Stimulated activated effector memory CD8-positive, alpha-beta T cell treated with anti-CD3 and anti-CD28 coated beads, Interleukin-12 subunit alpha, Interleukin-12 subunit beta, amount 100 ng/mL, for 72 hours (primary cell): ENCODE measurements around the gene CNTNAP4.

Source experiments
- ATAC-seq: fragments of 150-1000 bp; cut with Tn5 transposase; 2 replicates; pipeline ENCODE4 v1.10.0; 2021
- DNase-seq, 2 donors: peaks; one replicate each; pipeline ENCODE4 v3.0.0; 2021 to 2022; ENCODE audit warnings: low spot score in 2 of 2
- H3K27ac Mint-ChIP-seq: one replicate; pipeline ENCODE4 v1.8.0; 2022; ENCODE audit warnings: mild to moderate bottlenecking, mixed read lengths
- H3K36me3 Mint-ChIP-seq: one replicate; pipeline ENCODE4 v1.8.0; 2022; ENCODE audit warnings: mild to moderate bottlenecking, mixed read lengths
- H3K4me1 Mint-ChIP-seq: one replicate; pipeline ENCODE4 v1.8.0; 2022; ENCODE audit warnings: mixed read lengths
- H3K4me3 Mint-ChIP-seq: one replicate; pipeline ENCODE4 v1.8.0; 2022; ENCODE audit warnings: mild to moderate bottlenecking, mixed read lengths
- H3K9me3 Mint-ChIP-seq: one replicate; pipeline ENCODE4 v1.8.0; 2022; ENCODE audit warnings: mixed read lengths

CNTNAP4 gene

DNA sequence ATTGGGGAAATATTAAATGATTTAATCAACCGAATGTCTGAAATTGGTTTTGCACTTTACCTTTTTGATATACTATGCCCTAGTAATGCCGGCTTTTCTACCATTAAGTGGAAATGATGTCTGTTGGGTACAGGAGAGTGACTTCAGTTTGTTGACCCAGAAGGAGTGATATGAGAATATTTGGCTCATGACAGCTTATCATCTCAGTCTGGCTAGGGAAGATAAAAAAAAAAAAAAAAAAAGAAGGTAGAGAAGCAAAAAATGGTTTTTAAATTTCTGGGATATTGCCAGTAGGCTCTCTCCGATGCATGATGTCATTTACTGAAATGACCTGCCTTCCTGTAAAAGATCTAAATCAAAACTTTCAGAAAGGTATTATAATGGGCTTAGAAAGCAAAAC lies 69.0 kb downstream of the CNTNAP4 start:
- ATAC-seq: no peak
- no peaks in the 10 kb centered on the region for H3K36me3 Mint-ChIP-seq
- peaks cover 5% of the 10 kb centered on the region for H3K9me3 Mint-ChIP-seq
- DNase-seq: no peak
- H3K4me1 Mint-ChIP-seq: no peaks in the 10 kb centered on the region
- no peak overlapping the region for H3K27ac Mint-ChIP-seq
- H3K4me3 Mint-ChIP-seq: no peak overlapping the region

DNA sequence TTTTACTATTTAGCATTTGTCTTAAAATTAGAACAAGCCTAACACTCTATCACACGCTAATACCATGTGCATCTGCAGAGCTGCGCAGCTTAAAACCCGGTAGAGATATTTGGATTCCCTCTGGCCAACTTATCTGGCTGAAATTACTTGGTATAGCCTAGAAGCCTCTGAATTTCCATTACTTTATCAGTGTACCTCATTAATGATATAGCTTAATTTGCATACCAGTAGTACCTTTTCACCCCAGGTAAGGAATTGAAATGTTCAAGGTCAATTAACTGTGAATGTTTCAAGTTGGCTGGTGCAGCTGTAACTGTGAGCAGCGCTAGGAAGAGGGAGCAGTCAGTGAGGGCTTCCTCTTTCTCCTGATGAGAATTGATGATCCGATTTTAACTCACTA lies 74.2 kb downstream of the CNTNAP4 start:
- H3K27ac Mint-ChIP-seq: no peak overlapping the region
- H3K36me3 Mint-ChIP-seq: no peaks in the 10 kb centered on the region
- no peak overlapping the region for H3K4me3 Mint-ChIP-seq
- no peaks in the 10 kb centered on the region for H3K4me1 Mint-ChIP-seq
- no peak for ATAC-seq
- peaks cover 6% of the 10 kb centered on the region for H3K9me3 Mint-ChIP-seq
- no peak for DNase-seq

DNA sequence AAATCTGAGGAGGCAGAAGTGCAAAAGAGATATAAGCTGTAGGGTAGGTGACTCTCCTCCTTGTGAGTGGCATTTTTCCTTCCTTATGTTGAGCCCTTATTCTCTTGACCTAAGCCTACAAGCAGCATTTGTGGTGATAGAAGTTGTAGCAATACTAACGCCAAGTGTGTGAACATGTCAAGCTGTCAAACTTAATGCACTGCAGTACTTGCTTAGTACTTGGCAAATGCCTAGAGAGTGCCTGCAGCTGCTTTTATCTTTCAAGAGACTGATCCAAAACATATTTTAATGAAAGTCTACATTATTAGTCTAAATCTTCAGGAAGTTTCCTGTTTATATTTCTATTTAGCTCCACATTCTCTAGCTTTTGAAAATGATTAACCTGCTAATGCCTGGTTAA lies 83.2 kb downstream of the CNTNAP4 start:
- H3K27ac Mint-ChIP-seq: no peak overlapping the region
- no peaks in the 10 kb centered on the region for H3K4me1 Mint-ChIP-seq
- no peaks in the 10 kb centered on the region for H3K36me3 Mint-ChIP-seq
- H3K4me3 Mint-ChIP-seq: no peak overlapping the region
- H3K9me3 Mint-ChIP-seq: peaks cover 8% of the 10 kb centered on the region
- DNase-seq (no peak), ATAC-seq (no peak)

DNA sequence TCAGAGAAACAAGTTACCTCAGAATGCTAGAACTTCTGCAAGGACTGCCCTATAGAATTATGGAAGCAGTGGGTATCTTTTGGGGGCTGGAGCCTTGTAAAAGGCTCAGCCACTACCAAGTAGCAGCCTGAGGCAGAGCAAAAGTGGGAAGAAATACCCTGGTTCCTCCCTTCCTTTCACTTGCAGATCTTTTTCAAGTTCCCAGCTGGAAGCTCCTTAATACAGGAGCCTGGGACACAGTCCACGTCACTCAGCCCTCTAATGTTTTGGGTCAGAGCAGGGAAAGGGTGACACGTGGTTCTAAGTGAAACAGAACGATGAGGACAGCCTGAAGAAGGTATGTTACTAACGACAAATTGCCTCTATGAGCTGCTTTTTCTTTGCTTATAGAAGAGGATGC lies 93.1 kb downstream of the CNTNAP4 start:
- Mint-ChIP-seq H3K4me1 (no peaks in the 10 kb centered on the region), H3K27ac (no peak overlapping the region), H3K9me3 (peaks cover 11% of the 10 kb centered on the region), H3K4me3 (no peak overlapping the region), H3K36me3 (no peaks in the 10 kb centered on the region)
- DNase-seq (no peak), ATAC-seq (no peak)

DNA sequence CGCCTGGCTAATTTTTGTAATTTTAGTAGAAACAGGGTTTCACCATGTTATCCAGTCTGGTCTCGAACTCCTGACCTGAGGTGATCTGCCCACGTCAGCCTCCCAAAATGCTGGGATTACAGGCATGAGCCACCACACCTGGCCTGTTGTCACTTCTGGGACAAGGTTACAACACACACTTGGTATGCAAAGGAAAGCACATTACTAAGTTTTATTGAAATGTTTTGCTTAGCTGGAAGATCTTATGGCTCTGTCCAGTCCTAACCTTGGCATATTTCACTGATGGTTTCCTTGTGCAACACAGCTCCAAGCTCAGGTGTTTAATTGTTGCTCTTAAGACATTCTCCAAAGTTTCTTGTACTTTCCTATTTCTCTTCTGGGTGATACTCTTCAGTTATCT lies 94.2 kb downstream of the CNTNAP4 start:
- DNase-seq (no peak), ATAC-seq (no peak)
- H3K9me3 Mint-ChIP-seq: peaks cover 14% of the 10 kb centered on the region
- H3K4me1 Mint-ChIP-seq: no peaks in the 10 kb centered on the region
- H3K27ac Mint-ChIP-seq: no peak overlapping the region
- H3K4me3 Mint-ChIP-seq: no peak overlapping the region
- no peaks in the 10 kb centered on the region for H3K36me3 Mint-ChIP-seq

DNA sequence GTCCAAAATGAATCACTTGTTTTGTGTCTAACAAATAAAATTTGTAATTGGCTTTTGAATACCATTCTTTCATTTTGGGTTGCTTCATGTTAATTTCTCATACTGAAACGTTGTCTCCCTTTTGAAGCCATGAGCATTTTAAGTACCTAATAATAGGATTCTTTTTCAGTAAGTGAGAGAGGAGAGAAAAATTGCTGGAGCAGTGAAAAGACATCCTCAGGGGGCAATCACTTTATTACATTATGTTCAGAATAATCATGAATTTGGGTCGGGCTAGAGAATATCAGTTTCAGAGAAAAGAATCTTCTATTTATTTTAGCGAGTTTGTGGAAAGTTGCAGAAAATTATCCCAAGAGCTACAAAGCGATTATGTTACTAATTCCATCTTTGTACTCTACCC lies 96.8 kb downstream of the CNTNAP4 start:
- Mint-ChIP-seq H3K9me3 (peaks cover 21% of the 10 kb centered on the region), H3K4me1 (no peaks in the 10 kb centered on the region), H3K36me3 (no peaks in the 10 kb centered on the region), H3K27ac (no peak overlapping the region), H3K4me3 (no peak overlapping the region)
- ATAC-seq: no peak
- no peak for DNase-seq

DNA sequence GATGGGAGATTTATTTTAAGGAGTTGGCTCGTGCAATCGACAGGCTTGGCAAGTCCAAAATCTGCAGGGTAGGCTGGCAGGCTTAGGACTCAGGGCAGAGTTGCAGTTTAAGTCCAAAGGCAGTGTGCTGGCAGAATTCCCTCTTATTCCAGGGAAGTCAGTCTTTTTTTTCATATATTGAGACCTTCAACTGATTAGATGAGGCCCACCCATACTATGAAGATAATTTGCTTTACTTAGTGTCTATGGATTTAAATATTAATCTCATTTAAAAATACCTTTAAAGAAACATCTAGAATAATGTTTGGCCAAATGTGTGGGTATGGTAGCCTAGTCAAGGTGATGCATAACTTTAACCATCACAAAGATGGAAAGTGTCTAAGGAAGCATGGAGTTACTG lies 99.8 kb downstream of the CNTNAP4 start:
- H3K36me3 Mint-ChIP-seq: no peaks in the 10 kb centered on the region
- peaks cover 22% of the 10 kb centered on the region for H3K9me3 Mint-ChIP-seq
- no peak overlapping the region for H3K4me3 Mint-ChIP-seq
- no peaks in the 10 kb centered on the region for H3K4me1 Mint-ChIP-seq
- DNase-seq (no peak), ATAC-seq (no peak)
- H3K27ac Mint-ChIP-seq: no peak overlapping the region

DNA sequence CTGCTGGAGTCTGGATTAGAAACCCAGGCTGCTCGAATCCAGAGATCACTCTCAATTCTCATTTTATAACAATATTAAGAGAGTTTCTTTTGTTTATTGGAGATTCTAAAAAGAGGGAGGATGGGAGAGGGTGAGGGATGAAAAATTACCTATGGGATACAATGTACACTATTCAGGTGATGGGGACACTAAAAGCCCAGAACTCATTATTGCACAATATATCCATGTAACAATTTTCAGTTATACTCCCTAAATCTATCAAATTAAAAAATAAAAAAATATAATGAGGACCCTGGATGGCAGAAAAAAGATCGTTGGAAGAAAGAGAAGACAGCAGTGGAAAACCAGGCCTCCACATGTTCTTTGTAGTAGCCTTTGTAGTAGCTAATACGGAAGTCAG lies 100.8 kb downstream of the CNTNAP4 start:
- Mint-ChIP-seq H3K9me3 (peaks cover 22% of the 10 kb centered on the region), H3K4me1 (no peaks in the 10 kb centered on the region), H3K4me3 (no peak overlapping the region), H3K36me3 (no peaks in the 10 kb centered on the region), H3K27ac (no peak overlapping the region)
- ATAC-seq (no peak), DNase-seq (no peak)

DNA sequence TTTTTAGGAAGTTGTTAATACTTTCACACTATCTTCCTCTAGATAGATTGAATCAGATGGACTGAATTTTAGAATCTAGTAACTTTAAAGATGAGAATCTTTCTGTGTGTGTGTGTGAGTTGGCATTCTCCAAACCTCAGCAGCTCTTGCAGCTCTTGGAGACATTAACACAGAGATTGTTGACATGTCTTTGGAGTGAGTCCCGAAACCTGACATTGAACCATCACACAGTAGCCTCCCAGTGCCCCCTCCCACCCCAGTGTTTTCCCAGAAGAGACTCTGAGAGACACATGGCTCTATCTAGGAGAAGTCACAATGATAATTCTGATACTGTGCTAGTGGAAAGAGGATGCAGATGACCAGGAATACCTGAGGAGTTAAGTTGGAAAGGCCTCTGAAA lies 103.9 kb downstream of the CNTNAP4 start:
- ATAC-seq: no peak

DNA sequence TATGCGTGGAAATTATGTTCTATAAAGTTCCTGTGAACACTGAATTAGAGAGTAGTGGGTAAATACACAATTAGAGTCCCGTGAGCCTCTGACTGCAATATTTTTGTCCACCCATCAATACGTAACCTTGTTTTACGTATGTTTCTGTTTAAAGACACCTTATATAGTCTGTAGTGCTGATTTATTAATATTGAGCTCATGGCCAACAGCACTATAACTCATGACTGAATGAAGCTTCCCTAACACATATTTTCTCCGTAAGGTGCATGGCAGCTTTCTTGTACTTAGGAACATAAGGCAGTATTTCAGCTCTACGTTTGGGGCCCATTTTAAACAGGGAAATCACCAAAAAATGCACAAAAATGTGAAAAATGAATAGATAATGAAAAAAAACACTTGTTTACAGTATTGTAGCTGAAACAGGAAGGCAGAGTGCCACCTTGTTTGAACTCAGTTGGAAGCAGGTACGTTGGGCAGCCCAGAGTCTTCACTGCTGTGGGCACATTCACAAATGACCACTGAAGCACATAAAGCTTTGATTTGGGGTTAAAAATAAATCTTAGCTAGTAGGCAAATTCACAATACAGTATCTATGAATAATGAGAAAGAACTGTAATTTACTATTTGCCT lies 108.5 kb downstream of the CNTNAP4 start:
- ATAC-seq (no peak), DNase-seq (no peak)
- Mint-ChIP-seq H3K4me3 (no peak overlapping the region), H3K36me3 (no peaks in the 10 kb centered on the region), H3K9me3 (no peaks in the 10 kb centered on the region), H3K27ac (no peak overlapping the region), H3K4me1 (no peaks in the 10 kb centered on the region)

More for the DNA sequence above, 103.9 kb downstream of the CNTNAP4 start:
- no peak for DNase-seq
- Mint-ChIP-seq H3K4me1 (no peaks in the 10 kb centered on the region), H3K36me3 (no peaks in the 10 kb centered on the region), H3K9me3 (peaks cover 16% of the 10 kb centered on the region), H3K27ac (no peak overlapping the region), H3K4me3 (no peak overlapping the region)

DNA sequence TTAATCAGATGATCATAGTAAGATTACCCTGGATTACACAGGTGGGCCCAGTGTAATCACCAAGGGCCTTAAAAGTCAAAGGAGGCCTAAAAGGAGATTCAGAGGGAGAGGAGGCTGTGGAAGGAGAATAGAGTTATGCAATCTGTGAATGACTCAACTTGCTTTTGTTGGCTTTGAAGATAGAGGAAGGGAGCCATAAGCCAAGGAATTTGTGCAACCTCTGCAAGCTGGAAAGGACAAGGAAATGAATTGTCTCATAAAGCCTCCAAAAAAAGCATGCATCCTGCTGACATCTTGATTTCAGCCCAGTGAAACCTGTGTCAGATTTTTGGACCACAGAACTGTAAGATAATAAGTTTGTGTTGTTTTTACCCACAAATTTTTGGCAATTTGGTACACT lies 109.6 kb downstream of the CNTNAP4 start:
- Mint-ChIP-seq H3K4me3 (no peak overlapping the region), H3K27ac (no peak overlapping the region), H3K9me3 (no peaks in the 10 kb centered on the region), H3K4me1 (no peaks in the 10 kb centered on the region), H3K36me3 (no peaks in the 10 kb centered on the region)
- DNase-seq (no peak), ATAC-seq (no peak)

DNA sequence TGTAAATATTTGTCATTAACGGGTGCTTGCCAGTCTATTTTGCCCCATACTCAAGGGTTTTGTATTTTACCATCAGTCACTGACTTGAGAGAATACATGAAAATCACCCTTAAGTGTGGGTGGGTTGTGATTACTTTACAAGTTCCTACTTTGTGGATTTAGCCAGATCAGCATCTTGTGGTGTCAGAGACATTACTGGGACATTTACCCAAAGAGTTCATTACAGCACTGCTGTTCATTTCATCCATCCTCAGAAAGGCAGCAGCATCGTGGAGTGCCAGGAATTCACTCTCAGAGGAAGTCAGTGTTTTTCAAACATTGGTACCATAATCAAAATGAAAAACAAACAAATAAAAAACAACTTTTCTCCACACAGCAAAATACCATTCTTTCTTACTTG lies 110.8 kb downstream of the CNTNAP4 start:
- DNase-seq (no peak), ATAC-seq (no peak)
- H3K36me3 Mint-ChIP-seq: no peaks in the 10 kb centered on the region
- H3K27ac Mint-ChIP-seq: no peak overlapping the region
- H3K4me1 Mint-ChIP-seq: no peaks in the 10 kb centered on the region
- H3K4me3 Mint-ChIP-seq: no peak overlapping the region
- no peaks in the 10 kb centered on the region for H3K9me3 Mint-ChIP-seq

DNA sequence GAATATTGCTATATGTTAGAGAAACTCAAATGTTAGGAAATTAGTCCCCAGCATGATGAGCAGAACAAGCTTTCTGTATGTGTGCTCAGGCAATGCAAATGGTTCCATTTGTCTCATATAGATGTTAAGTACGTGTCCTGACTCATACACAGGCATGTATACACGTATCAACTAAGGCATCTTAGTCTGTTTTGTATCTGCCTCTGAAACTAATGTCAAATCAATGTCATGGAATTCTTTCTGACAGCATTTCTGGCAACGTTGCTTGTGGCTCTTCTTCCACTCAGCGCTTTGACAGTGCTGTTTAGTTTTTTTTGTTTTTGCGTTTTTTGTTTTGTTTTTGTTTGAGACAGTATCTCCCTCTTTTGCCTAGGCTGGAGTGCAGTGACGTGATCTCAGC lies 111.9 kb downstream of the CNTNAP4 start:
- H3K27ac Mint-ChIP-seq: no peak overlapping the region
- no peaks in the 10 kb centered on the region for H3K36me3 Mint-ChIP-seq
- ATAC-seq: no peak
- peaks cover 2% of the 10 kb centered on the region for H3K9me3 Mint-ChIP-seq
- H3K4me1 Mint-ChIP-seq: no peaks in the 10 kb centered on the region
- no peak for DNase-seq
- H3K4me3 Mint-ChIP-seq: no peak overlapping the region

DNA sequence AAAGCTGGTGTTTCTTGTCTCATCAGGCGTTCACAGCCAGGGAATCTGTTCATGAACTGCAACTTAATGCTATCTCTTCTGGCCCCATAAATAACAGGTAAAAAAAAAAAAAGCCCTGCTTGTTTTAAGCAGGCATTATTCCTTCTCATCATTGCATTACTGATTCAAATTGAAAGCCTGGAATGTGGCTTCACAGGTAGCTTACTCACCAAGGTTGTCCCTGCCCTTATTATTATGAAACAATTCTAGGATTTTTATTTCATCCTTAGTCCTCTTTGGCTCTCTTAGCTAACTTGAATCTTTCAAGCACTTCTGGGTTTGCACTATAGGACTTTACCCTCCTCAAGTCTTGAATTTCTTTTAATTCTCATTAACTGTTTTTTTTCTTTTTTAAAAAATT lies 113.3 kb downstream of the CNTNAP4 start:
- Mint-ChIP-seq H3K4me1 (no peaks in the 10 kb centered on the region), H3K4me3 (no peak overlapping the region), H3K9me3 (peaks cover 2% of the 10 kb centered on the region), H3K27ac (no peak overlapping the region), H3K36me3 (no peaks in the 10 kb centered on the region)
- no peak for DNase-seq
- ATAC-seq: no peak

DNA sequence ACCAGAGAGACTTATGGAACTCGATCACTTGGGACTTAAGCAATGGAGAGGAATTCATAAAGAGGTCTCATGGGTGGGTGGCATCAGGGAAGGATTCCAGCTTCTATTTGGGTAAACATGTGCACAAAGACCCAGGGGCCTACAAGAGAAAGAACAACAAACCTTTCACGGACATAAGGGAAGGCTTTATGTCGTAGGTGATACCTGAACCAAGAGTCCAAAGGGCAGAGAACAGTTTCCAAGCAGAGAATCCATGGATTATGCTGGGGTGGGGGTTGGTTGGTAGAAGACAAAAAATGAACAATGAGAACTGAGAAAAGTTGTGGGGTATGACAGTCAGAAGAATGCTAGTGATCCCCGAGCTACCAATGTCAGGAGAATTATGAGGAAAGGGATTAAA lies 119.8 kb downstream of the CNTNAP4 start:
- Mint-ChIP-seq H3K36me3 (no peaks in the 10 kb centered on the region), H3K4me1 (no peaks in the 10 kb centered on the region)
- no peak for DNase-seq

DNA sequence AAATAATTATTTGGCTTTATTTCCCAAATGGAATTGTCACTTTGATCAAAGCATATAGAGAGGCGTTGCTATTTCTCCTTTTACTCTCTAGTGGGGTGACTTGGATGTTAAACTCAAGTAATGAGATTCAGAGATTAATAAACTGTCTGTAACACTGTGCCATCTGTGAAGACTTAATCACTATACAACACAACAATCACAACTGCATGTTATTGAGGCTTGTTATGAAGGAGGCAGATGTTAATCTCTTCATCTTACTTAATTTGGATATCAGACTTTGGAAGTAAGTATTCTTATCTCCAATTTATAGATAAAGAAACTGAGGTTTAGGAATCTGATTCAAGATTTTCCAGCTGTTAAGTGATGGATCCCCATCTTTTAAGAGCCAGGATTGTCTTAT lies 132.5 kb downstream of the CNTNAP4 start:
- Mint-ChIP-seq H3K36me3 (no peaks in the 10 kb centered on the region), H3K27ac (no peak overlapping the region), H3K4me3 (no peak overlapping the region), H3K9me3 (peaks cover 14% of the 10 kb centered on the region), H3K4me1 (no peaks in the 10 kb centered on the region)
- ATAC-seq (no peak), DNase-seq (no peak)

More for the DNA sequence above, 119.8 kb downstream of the CNTNAP4 start:
- peaks cover 14% of the 10 kb centered on the region for H3K9me3 Mint-ChIP-seq
- ATAC-seq: no peak
- no peak overlapping the region for H3K4me3 Mint-ChIP-seq
- H3K27ac Mint-ChIP-seq: no peak overlapping the region

DNA sequence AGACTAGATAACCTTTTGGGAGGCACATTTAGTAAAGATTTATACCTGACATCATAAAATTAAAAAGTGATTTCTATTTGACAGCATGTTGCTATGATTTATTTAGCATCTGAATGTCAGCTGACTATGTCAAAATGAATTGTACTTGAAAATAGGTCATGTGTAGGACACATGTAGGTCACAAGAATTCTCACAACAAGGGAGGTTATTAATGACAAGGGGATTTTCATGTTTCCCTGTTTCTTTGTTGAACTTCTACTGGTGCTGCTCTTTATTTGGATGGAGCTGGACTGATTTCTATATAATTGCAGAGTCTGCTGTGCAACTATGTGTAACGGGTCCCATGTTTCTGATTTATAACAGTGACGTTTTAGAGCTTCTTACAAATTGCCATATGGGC lies 144.4 kb downstream of the CNTNAP4 start:
- DNase-seq: no peak
- Mint-ChIP-seq H3K9me3 (peaks cover 4% of the 10 kb centered on the region), H3K36me3 (no peaks in the 10 kb centered on the region), H3K27ac (no peak overlapping the region), H3K4me3 (no peak overlapping the region), H3K4me1 (no peaks in the 10 kb centered on the region)
- ATAC-seq: no peak
